HG03520 (cell line): ENCODE results near the gene MTMR12.
"Not testable (repeated sequence)": the region's sequence is repeated elsewhere in the genome, so short reads cannot be mapped to it uniquely, and the experiment has no call there.

Source experiments
- ATAC-seq: cut with Tn5 transposase; IDR thresholded peaks from one replicate; pipeline ENCODE4 v1.9.1; 2021; ENCODE audit warnings: mild to moderate bottlenecking, moderate library complexity; ENCODE audit not compliant: unreplicated experiment

Gene MTMR12

GRCh38 chr5:32241034-32241783 lies 71.5 kb downstream of the MTMR12 start:
- ATAC-seq, result no peak

- no peak for ATAC-seq
Measured at GRCh38 chr5:32239385-32239784, 73.4 kb downstream of the MTMR12 start.

- ATAC-seq, result no peak
Measured at GRCh38 chr5:32233696-32234447, 78.9 kb downstream of the MTMR12 start.

GRCh38 chr5:32233220-32233695 lies 79.5 kb downstream of the MTMR12 start:
- no peak for ATAC-seq

- ATAC-seq, result peak; percentile 83
Measured at GRCh38 chr5:32232441-32233219, 80.1 kb downstream of the MTMR12 start.

- ATAC-seq, result no peak
Measured at GRCh38 chr5:32231929-32232328, 80.8 kb downstream of the MTMR12 start.

GRCh38 chr5:32231241-32231640 lies 81.5 kb downstream of the MTMR12 start:
- no peak for ATAC-seq

GRCh38 chr5:32230356-32231099 lies 82.2 kb downstream of the MTMR12 start:
- no peak for ATAC-seq

- ATAC-seq, result no peak
Measured at GRCh38 chr5:32229586-32229985, 83.2 kb downstream of the MTMR12 start.

- ATAC-seq, result no peak
Measured at GRCh38 chr5:32228816-32229215, 83.9 kb downstream of the MTMR12 start.

- ATAC-seq, result no peak
Measured at GRCh38 chr5:32225445-32225844, 87.3 kb downstream of the MTMR12 start.

- no peak for ATAC-seq
Measured at GRCh38 chr5:32223972-32224609, 88.6 kb downstream of the MTMR12 start.

GRCh38 chr5:32222723-32223470 lies 89.8 kb downstream of the MTMR12 start:
- no peak for ATAC-seq

GRCh38 chr5:32217886-32218396 lies 94.8 kb downstream of the MTMR12 start:
- ATAC-seq, result no peak

GRCh38 chr5:32214344-32214743 lies 98.4 kb downstream of the MTMR12 start:
- not testable (repeated sequence) for ATAC-seq

GRCh38 chr5:32210151-32210550 lies 102.6 kb downstream of the MTMR12 start:
- no peak for ATAC-seq

GRCh38 chr5:32208837-32209236 lies 103.9 kb downstream of the MTMR12 start:
- ATAC-seq, result not testable (repeated sequence)

- no peak for ATAC-seq
Measured at GRCh38 chr5:32207355-32207634, 105.4 kb downstream of the MTMR12 start.

- ATAC-seq, result no peak
Measured at GRCh38 chr5:32206509-32207354, 106.0 kb downstream of the MTMR12 start.
